Measurements from ENCODE around the gene HACL1. TPM values are rescaled to one million over a fixed set of nuclear protein-coding genes. Genes with fewer than 3 reads are reported as not detected.

Gene HACL1
- total RNA-seq, 1 experiment from 2014 or later = 20.5 TPM

GRCh38 chr3:15579051-15579450, 22.3 kb downstream of the HACL1 start:
- peaks cover 12 to 16% of the 10 kb centered on the region in 2 experiments for H3K36me3 ChIP-seq (ENCODE audit: control insufficient read depth in 1 of 2, insufficient read depth in 2 of 2, low read length in 2 of 2)
- no peaks in the 10 kb centered on the region for H3K27me3 ChIP-seq (ENCODE audit: insufficient read depth, low read length)
- H2AFZ ChIP-seq (ENCODE audit: low read depth, low read length, poor library complexity, severe bottlenecking) = no peak overlapping the region
- H3K4me1 ChIP-seq (ENCODE audit: control insufficient read depth in 1 of 2, insufficient read depth in 2 of 2, low read length in 2 of 2) = no peaks in the 10 kb centered on the region
- H3K79me2 ChIP-seq (ENCODE audit: insufficient read depth, low read length) = no peaks in the 10 kb centered on the region
- no peaks in the 10 kb centered on the region for H3K9me2 ChIP-seq (ENCODE audit: insufficient read depth)
- H3K4me2 ChIP-seq (ENCODE audit: low read length) = no peak overlapping the region
- ChIA-PET CTCF (no interaction called here), POLR2A (no interaction called here), RAD21 (ENCODE audit: low non-redundant PET in 1 of 2, low total read pairs in 2 of 2, uncharacterized antibody in 2 of 2, unreplicated experiment in 2 of 2) (no interaction called here)
- ATAC-seq (no peak), DNase-seq (ENCODE audit: low read depth, low spot score) (no peak)
- no peaks in the 10 kb centered on the region for H4K20me1 ChIP-seq (ENCODE audit: insufficient read depth)
- intact Hi-C loops (cut with micrococcal nuclease) = no loop called here
- H3K27ac ChIP-seq (ENCODE audit: low read depth, low read length) = no peak overlapping the region
- no TSS peak for BruUV-seq (replicated peaks)
- no peaks in the 10 kb centered on the region for H3K9me3 ChIP-seq (ENCODE audit: control insufficient read depth in 1 of 2, insufficient read depth in 1 of 2, low read depth in 1 of 2, low read length in 2 of 2)
- no peak overlapping the region for H3K4me3 ChIP-seq (replicated peaks in 1 of 2; ENCODE audit: low read depth in 1 of 2, low read length in 2 of 2)
- no peak for TF ChIP-seq TCF7L2 (IDR thresholded peaks at IDR 0.05; ENCODE audit: borderline replicate concordance, extremely low read depth, insufficient read depth, insufficient read length)
- no peak for TF ChIP-seq EZH2 (IDR thresholded peaks at IDR 0.05)
- TF ChIP-seq CEBPB (IDR thresholded peaks at IDR 0.05; ENCODE audit: low read depth) = no peak
- no peak for TF ChIP-seq EGR1 (IDR thresholded peaks at IDR 0.05; ENCODE audit: low read depth)
- TF ChIP-seq JUND (IDR thresholded peaks at IDR 0.05) = no peak
- TF ChIP-seq ZBTB33 (IDR thresholded peaks at IDR 0.05; ENCODE audit: extremely low read depth, insufficient replicate concordance, low read length) = no peak
- no peak overlapping the region for H3K9ac ChIP-seq (ENCODE audit: low read length)

- Histone ChIP-seq H3K36me3 (ENCODE audit: control insufficient read depth in 1 of 2, insufficient read depth in 2 of 2, low read length in 2 of 2) (peaks cover 12 to 16% of the 10 kb centered on the region in 2 experiments), H3K9me2 (ENCODE audit: insufficient read depth) (no peaks in the 10 kb centered on the region), H4K20me1 (ENCODE audit: insufficient read depth) (no peaks in the 10 kb centered on the region), H3K4me1 (ENCODE audit: control insufficient read depth in 1 of 2, insufficient read depth in 2 of 2, low read length in 2 of 2) (no peaks in the 10 kb centered on the region), H3K4me2 (ENCODE audit: low read length) (no peak overlapping the region), H3K79me2 (ENCODE audit: insufficient read depth, low read length) (no peaks in the 10 kb centered on the region), H3K27ac (ENCODE audit: low read depth, low read length) (no peak overlapping the region), H3K9me3 (ENCODE audit: control insufficient read depth in 1 of 2, insufficient read depth in 1 of 2, low read depth in 1 of 2, low read length in 2 of 2) (no peaks in the 10 kb centered on the region), H2AFZ (ENCODE audit: low read depth, low read length, poor library complexity, severe bottlenecking) (no peak overlapping the region), H3K4me3 (replicated peaks in 1 of 2; ENCODE audit: low read depth in 1 of 2, low read length in 2 of 2) (no peak overlapping the region), H3K27me3 (ENCODE audit: insufficient read depth, low read length) (no peaks in the 10 kb centered on the region), H3K9ac (ENCODE audit: low read length) (no peak overlapping the region)
- POLR2A ChIA-PET = no interaction called here
- DNase-seq (ENCODE audit: low read depth, low spot score) (no peak), ATAC-seq (no peak)
- BruUV-seq (replicated peaks) = no TSS peak
- RAD21 ChIA-PET (ENCODE audit: low non-redundant PET in 1 of 2, low total read pairs in 2 of 2, uncharacterized antibody in 2 of 2, unreplicated experiment in 2 of 2) = no interaction called here
- intact Hi-C loops (cut with micrococcal nuclease) = no loop called here
- CTCF ChIA-PET = no interaction called here
- no peak for TF ChIP-seq CEBPB (IDR thresholded peaks at IDR 0.05; ENCODE audit: low read depth)
- TF ChIP-seq EGR1 (IDR thresholded peaks at IDR 0.05; ENCODE audit: low read depth) = no peak
- TF ChIP-seq JUND (IDR thresholded peaks at IDR 0.05) = no peak
- TF ChIP-seq CTCF (IDR thresholded peaks at IDR 0.05 in 2 of 3, conservative IDR thresholded peaks at IDR 0.05 in 1 of 3; ENCODE audit: borderline replicate concordance in 1 of 3, insufficient read depth in 1 of 3, low read depth in 2 of 3, low read length in 2 of 3) = no peak
- no peak for TF ChIP-seq EZH2 (IDR thresholded peaks at IDR 0.05)
- TF ChIP-seq TCF7L2 (IDR thresholded peaks at IDR 0.05; ENCODE audit: borderline replicate concordance, extremely low read depth, insufficient read depth, insufficient read length) = no peak
- no peak for TF ChIP-seq YY1 (IDR thresholded peaks at IDR 0.05; ENCODE audit: extremely low read depth, insufficient replicate concordance, low read depth, low read length)
Observed at GRCh38 chr3:15578289-15578867, 23.0 kb downstream of the HACL1 start.
